Measurements from ENCODE around the gene ZNF429. TPM values are rescaled to one million over a fixed set of nuclear protein-coding genes. Genes with fewer than 3 reads are reported as not detected.
"Not testable (repeated sequence)": the region's sequence is repeated elsewhere in the genome, so short reads cannot be mapped to it uniquely, and the experiment has no call there.

The ZNF429 gene
- polyA plus RNA-seq, 2 donors: 2.7 TPM

GRCh38 chr19:21595185-21595584 is 89.8 kb downstream of the ZNF429 start:
- H3K4me1 ChIP-seq (ENCODE audit: control insufficient read depth in 2 of 2, insufficient read depth in 2 of 2, low read length in 1 of 2): no peaks in the 10 kb centered on the region
- H3K36me3 ChIP-seq (ENCODE audit: control insufficient read depth in 2 of 2, insufficient read depth in 2 of 2, low read length in 1 of 2): no peaks in the 10 kb centered on the region
- no peak overlapping the region for H3K27ac ChIP-seq (ENCODE audit: low read depth in 2 of 2, low read length in 1 of 2)
- H3K9me3 ChIP-seq (ENCODE audit: control insufficient read depth in 2 of 2, insufficient read depth in 1 of 2, low read depth in 1 of 2, low read length in 1 of 2): peaks cover 0 to 14% of the 10 kb centered on the region in 2 donors
- no peak overlapping the region for H3K4me3 ChIP-seq (ENCODE audit: low read depth in 1 of 2, low read length in 2 of 2)
- H3K27me3 ChIP-seq (ENCODE audit: control insufficient read depth in 1 of 2, insufficient read depth in 2 of 2, low read length in 2 of 2): no peaks in the 10 kb centered on the region
- 65 to 70% methylated on average over 4 of the region's 4 CpGs for WGBS, 2 donors

- H3K4me3 ChIP-seq (ENCODE audit: low read depth in 1 of 2, low read length in 2 of 2): no peak overlapping the region
- no peaks in the 10 kb centered on the region for H3K27me3 ChIP-seq (ENCODE audit: control insufficient read depth in 1 of 2, insufficient read depth in 2 of 2, low read length in 2 of 2)
- no peaks in the 10 kb centered on the region for H3K4me1 ChIP-seq (ENCODE audit: control insufficient read depth in 2 of 2, insufficient read depth in 2 of 2, low read length in 1 of 2)
- no peaks in the 10 kb centered on the region for H3K36me3 ChIP-seq (ENCODE audit: control insufficient read depth in 2 of 2, insufficient read depth in 2 of 2, low read length in 1 of 2)
- WGBS, 2 donors: 56 to 70% methylated on average over 1 of the region's 1 CpG
- no peaks in the 10 kb centered on the region for H3K9me3 ChIP-seq (ENCODE audit: control insufficient read depth in 2 of 2, insufficient read depth in 1 of 2, low read depth in 1 of 2, low read length in 1 of 2)
- H3K27ac ChIP-seq (ENCODE audit: low read depth in 2 of 2, low read length in 1 of 2): no peak overlapping the region
These were observed 96.8 kb downstream of the ZNF429 start for GRCh38 chr19:21602082-21602658.

GRCh38 chr19:21602659-21603430 is 97.4 kb downstream of the ZNF429 start:
- not testable (repeated sequence) for H3K4me1 ChIP-seq (ENCODE audit: control insufficient read depth in 2 of 2, insufficient read depth in 2 of 2, low read length in 1 of 2)
- WGBS, 2 donors: 49 to 75% methylated on average over 11 of the region's 11 CpGs

GRCh38 chr19:21603431-21604231 is 98.2 kb downstream of the ZNF429 start:
- H3K27ac ChIP-seq (ENCODE audit: low read depth in 2 of 2, low read length in 1 of 2): no peak overlapping the region

More at GRCh38 chr19:21602659-21603430, 97.4 kb downstream of the ZNF429 start:
- not testable (repeated sequence) for H3K36me3 ChIP-seq (ENCODE audit: control insufficient read depth in 2 of 2, insufficient read depth in 2 of 2, low read length in 1 of 2); H3K4me3 ChIP-seq (ENCODE audit: low read depth in 1 of 2, low read length in 2 of 2); H3K27ac ChIP-seq (ENCODE audit: low read depth in 2 of 2, low read length in 1 of 2); H3K9me3 ChIP-seq (ENCODE audit: control insufficient read depth in 2 of 2, insufficient read depth in 1 of 2, low read depth in 1 of 2, low read length in 1 of 2); H3K27me3 ChIP-seq (ENCODE audit: control insufficient read depth in 1 of 2, insufficient read depth in 2 of 2, low read length in 2 of 2)

GRCh38 chr19:21604351-21604926 is 99.0 kb downstream of the ZNF429 start:
- H3K27ac ChIP-seq (ENCODE audit: low read depth in 2 of 2, low read length in 1 of 2): peak overlapping the region; percentile 20 to 24
- H3K4me1 ChIP-seq (ENCODE audit: control insufficient read depth in 2 of 2, insufficient read depth in 2 of 2, low read length in 1 of 2): no peaks in the 10 kb centered on the region
- 3 to 6% methylated on average over 4 of the region's 4 CpGs for WGBS, 2 donors
- H3K9me3 ChIP-seq (ENCODE audit: control insufficient read depth in 2 of 2, insufficient read depth in 1 of 2, low read depth in 1 of 2, low read length in 1 of 2): no peaks in the 10 kb centered on the region
- peak overlapping the region in 1 of 2 donors; percentile 44 for H3K4me3 ChIP-seq (ENCODE audit: low read depth in 1 of 2, low read length in 2 of 2)
- H3K27me3 ChIP-seq (ENCODE audit: control insufficient read depth in 1 of 2, insufficient read depth in 2 of 2, low read length in 2 of 2): no peaks in the 10 kb centered on the region
- no peaks in the 10 kb centered on the region for H3K36me3 ChIP-seq (ENCODE audit: control insufficient read depth in 2 of 2, insufficient read depth in 2 of 2, low read length in 1 of 2)

More at GRCh38 chr19:21603431-21604231, 98.2 kb downstream of the ZNF429 start:
- WGBS, 2 donors: 50 to 60% methylated on average over 8 of the region's 8 CpGs
- H3K9me3 ChIP-seq (ENCODE audit: control insufficient read depth in 2 of 2, insufficient read depth in 1 of 2, low read depth in 1 of 2, low read length in 1 of 2): no peaks in the 10 kb centered on the region
- no peaks in the 10 kb centered on the region for H3K27me3 ChIP-seq (ENCODE audit: control insufficient read depth in 1 of 2, insufficient read depth in 2 of 2, low read length in 2 of 2)
- H3K4me1 ChIP-seq (ENCODE audit: control insufficient read depth in 2 of 2, insufficient read depth in 2 of 2, low read length in 1 of 2): no peaks in the 10 kb centered on the region
- no peaks in the 10 kb centered on the region for H3K36me3 ChIP-seq (ENCODE audit: control insufficient read depth in 2 of 2, insufficient read depth in 2 of 2, low read length in 1 of 2)
- peak overlapping the region in 1 of 2 donors; percentile 44 for H3K4me3 ChIP-seq (ENCODE audit: low read depth in 1 of 2, low read length in 2 of 2)

Other genes with a start within 250 kb of the ZNF429 start
- 1 to 10 TPM; 1.6 to 3.3 TPM for gene ZNF708, start 176.2 kb upstream of the ZNF429 start, polyA plus RNA-seq
- gene ZNF738, start 146.6 kb upstream of the ZNF429 start, polyA plus RNA-seq: 1 to 10 TPM; 2.9 to 3.6 TPM
- 1 to 10 TPM; 2.2 to 5.8 TPM for gene ZNF493, start 108.5 kb upstream of the ZNF429 start, polyA plus RNA-seq